K562 (cell line): ENCODE measurements around the gene NCBP2. TPM values are rescaled to one million over a fixed set of nuclear protein-coding genes. Genes with fewer than 3 reads are reported as not detected.

Experiments
- ATAC-seq: fragments of 200-7000 bp; cut with Tn5 transposase; 3 replicates; pipeline ENCODE4 v1.9.1; 2020; ENCODE audit warnings: moderate library complexity
- BruUV-seq: library from RNA; stranded (reverse); fragments of 400-500 nt; replicated peaks from 2 replicates; lab custom pipeline; 2021; lab: Mats Ljungman, UMichigan
- CTCF ChIA-PET: fragments of 300-600 bp; formaldehyde crosslinking; extraction: SDS; loops from one replicate; lab custom pipeline; 2021; ENCODE audit warnings: low intra/inter-chr PET ratio; lab: Yijun Ruan, JAX
- POLR2A ChIA-PET: fragments of 300-600, 350-650 bp; sonication (Branson Sonifier 250); formaldehyde crosslinking; extraction: SDS; loops from one replicate; lab custom pipeline; 2021; ENCODE audit warnings: antibody characterized with exemption, inconsistent platforms; lab: Yijun Ruan, JAX
- DNase-seq, 4 experiments: peaks; one replicate each; pipeline versions ENCODE4 v3.0.0 to v3.0.0-alpha.2; 2011 to 2018; ENCODE audit warnings: low spot score in 3 of 4, mixed read lengths in 3 of 4; ENCODE audit errors: extremely low read depth in 1 of 4
- FAIRE-seq: peaks from 2 replicates; lab custom pipeline; 2011; peaks lifted over from hg19 to GRCh38; lab: Jason Lieb, UNC
- H2AFZ ChIP-seq: 2 replicates; pipeline ENCODE4 v1.6.0; 2011; ENCODE audit warnings: low read depth, low read length, control low read depth, inconsistent platforms
- H3K27ac ChIP-seq: fragments of 200-600 bp; 3 replicates; pipeline ENCODE4 v1.8.0; 2011; ENCODE audit warnings: low read depth, mild to moderate bottlenecking, control low read depth, inconsistent platforms, low read length, moderate library complexity, mixed read lengths; ENCODE audit errors: extremely low read depth
- H3K27me3 ChIP-seq, 2 experiments: fragments of 300-600 bp in 1 of 2; 2 replicates in 1 of 2; 3 replicates in 1 of 2; pipeline versions ENCODE4 v1.6.0 to v1.8.0; 2011; ENCODE audit warnings: inconsistent platforms in 2 of 2, low read length in 2 of 2, mild to moderate bottlenecking in 1 of 2, mixed read lengths in 1 of 2, moderate library complexity in 1 of 2; ENCODE audit not compliant: control insufficient read depth in 2 of 2, insufficient read depth in 2 of 2
- H3K36me3 ChIP-seq: fragments of 300-600 bp; 3 replicates; pipeline ENCODE4 v1.8.0; 2011; ENCODE audit warnings: mild to moderate bottlenecking, low read length, inconsistent platforms; ENCODE audit not compliant: control insufficient read depth, insufficient read depth
- H3K4me1 ChIP-seq, 2 experiments: fragments of 200-600 bp in 1 of 2; replicated peaks in 1 of 2; 2 replicates in 1 of 2; 3 replicates in 1 of 2; pipeline versions ENCODE4 v1.5.1 to v1.8.0; 2011; ENCODE audit warnings: inconsistent platforms in 2 of 2, low read length in 2 of 2, mild to moderate bottlenecking in 1 of 2, mixed read lengths in 1 of 2, moderate library complexity in 1 of 2; ENCODE audit not compliant: control insufficient read depth in 2 of 2, insufficient read depth in 2 of 2
- H3K4me2 ChIP-seq: 2 replicates; pipeline ENCODE4 v1.6.1; 2011; ENCODE audit warnings: low read length, control low read depth, inconsistent platforms, mixed read lengths; ENCODE audit not compliant: insufficient read depth
- H3K4me3 ChIP-seq: fragments of 200-600 bp; sonication (generic), shearing (Covaris generic); 2 replicates; pipeline ENCODE4 v1.5.1; 2016; ENCODE audit warnings: control low read depth, inconsistent platforms
- H3K79me2 ChIP-seq: fragments of 200-600 bp; 3 replicates; pipeline ENCODE4 v1.8.0; 2011; ENCODE audit warnings: low read length, inconsistent platforms; ENCODE audit not compliant: control insufficient read depth, insufficient read depth
- H3K9ac ChIP-seq, 2 experiments: 2 replicates each; pipeline versions ENCODE4 v1.6.0 to v1.6.1; 2011; ENCODE audit warnings: low read depth in 2 of 2, low read length in 2 of 2, control low read depth in 1 of 2, inconsistent platforms in 1 of 2, mild to moderate bottlenecking in 1 of 2, mixed read lengths in 1 of 2; ENCODE audit not compliant: insufficient read depth in 1 of 2
- H3K9me1 ChIP-seq: one replicate; pipeline ENCODE4 v1.6.0; 2011; ENCODE audit warnings: inconsistent platforms, mild to moderate bottlenecking, low read length, moderate library complexity; ENCODE audit not compliant: control insufficient read depth, insufficient read depth
- H3K9me3 ChIP-seq: replicated peaks from 2 replicates; pipeline ENCODE4 v1.5.1; 2011; ENCODE audit warnings: low read depth, low read length, inconsistent platforms; ENCODE audit not compliant: control insufficient read depth, insufficient read depth
- H4K20me1 ChIP-seq: replicated peaks from 2 replicates; pipeline ENCODE4 v1.6.1; 2011; ENCODE audit warnings: low read length, inconsistent platforms, mixed read lengths; ENCODE audit not compliant: control insufficient read depth, insufficient read depth
- ATF7 ChIP-seq: fragments of 450-650 bp; IDR thresholded peaks from 2 replicates; pipeline ENCODE4 v1.7.1; 2014; ENCODE audit warnings: mild to moderate bottlenecking, moderate library complexity
- CEBPG ChIP-seq, 3 experiments: fragments of 200-800 bp in 1 of 3; sonication (Bioruptor generic) in 1 of 3; sonication (generic) in 1 of 3; formaldehyde crosslinking in 1 of 3; IDR thresholded peaks in 2 of 3; conservative IDR thresholded peaks in 1 of 3; 2 replicates each; pipeline versions ENCODE4 v1.6.1 to v1.8.0; 2016 to 2022; ENCODE audit warnings: missing compliant biosample characterization in 2 of 3, missing genetic modification characterization in 2 of 3, mild to moderate bottlenecking in 1 of 3, missing genetic modification reagents in 1 of 3
- CXXC5 ChIP-seq: fragments of 250-450 bp; sonication (Bioruptor Pico); IDR thresholded peaks from 2 replicates; pipeline ENCODE4 v1.8.0; 2022; ENCODE audit warnings: inconsistent platforms, mild to moderate bottlenecking, moderate library complexity
- ETV5 ChIP-seq: sonication (generic); formaldehyde crosslinking; IDR thresholded peaks from 2 replicates; pipeline ENCODE4 v1.4.0; 2020; ENCODE audit warnings: low read depth, mild to moderate bottlenecking, missing genetic modification reagents
- TCF7L2 ChIP-seq: fragments of 150-350 bp; IDR thresholded peaks from 2 replicates; pipeline ENCODE4 v1.6.1; 2016; ENCODE audit warnings: low read depth, mild to moderate bottlenecking, low read length, moderate library complexity
- TRIM24 ChIP-seq, 2 experiments: fragments of 450-650 bp; IDR thresholded peaks; 2 replicates each; pipeline ENCODE4 v1.6.1; 2016
- ZNF175 ChIP-seq: fragments of 200-800 bp; sonication (Bioruptor generic); IDR thresholded peaks from 2 replicates; pipeline ENCODE4 v1.6.1; 2016; ENCODE audit warnings: low read depth, mild to moderate bottlenecking, missing genetic modification characterization, missing compliant biosample characterization
- ZNF395 ChIP-seq: fragments of 200-800 bp; sonication (Bioruptor generic); IDR thresholded peaks from 2 replicates; pipeline ENCODE4 v1.6.1; 2017; ENCODE audit warnings: missing genetic modification characterization, missing compliant biosample characterization
- ZNF584 ChIP-seq: fragments of 200-800 bp; sonication (Bioruptor generic); IDR thresholded peaks from 2 replicates; pipeline ENCODE4 v1.6.1; 2016; ENCODE audit warnings: low read depth, mild to moderate bottlenecking, missing genetic modification characterization, missing compliant biosample characterization
- WGBS: fragments of 100-300 bp; shearing (Covaris generic); methylation state at CpG from one replicate; pipeline ENCODE4 v1.1.6; 2016; ENCODE audit warnings: low coverage, mixed read lengths; ENCODE audit not compliant: insufficient coverage; ENCODE audit errors: missing lambda C conversion rate; 5-methylcytosine and 5-hydroxymethylcytosine counted together
- in situ Hi-C: fragments of 300-500 bp; cut with MboI; formaldehyde crosslinking; loops from 4 replicates; pipeline ENCODE4 v1.15.0; 2018; ENCODE audit warnings: inconsistent platforms, mixed read lengths
- intact Hi-C: fragments of 100-400 bp; cut with micrococcal nuclease; formaldehyde crosslinking; loops from 2 replicates; pipeline ENCODE4 v1.14.2; 2022
- polyA plus RNA-seq, 8 experiments: library from polyadenylated mRNA; depleted of rRNA in 4 of 8; stranded (reverse) in 5 of 8; unstranded in 3 of 8; fragments of >200 nt; fragmentation: Nextera tagmentation in 2 of 8; fragmentation: Illumina TruSeq in 1 of 8; extraction: Ambion mirVana in 2 of 8; extraction: Trizol in 1 of 8; gene quantifications; 2 replicates each; pipeline versions ENCODE4 v1.2.1 to v1.2.3, GENCODE V29; 2011 to 2014; ENCODE audit warnings: inconsistent platforms in 1 of 8, missing spikeins in 1 of 8
- total RNA-seq, 7 experiments: library from RNA; depleted of rRNA in 6 of 7; stranded (reverse); fragments of >200 nt in 6 of 7; fragmentation: Illumina TruSeq in 2 of 7; extraction: Trizol in 2 of 7; gene quantifications; 2 replicates each; pipeline versions ENCODE4 v1.2.1 to v1.2.3, GENCODE V29; 2011 to 2021; ENCODE audit warnings: low replicate concordance in 1 of 7
- TF ChIP-seq, protein P1 (sequence below): sonication (generic); formaldehyde crosslinking; IDR thresholded peaks from 2 replicates; pipeline ENCODE4 v1.8.1; 2023; ENCODE audit warnings: mild to moderate bottlenecking, missing genetic modification reagents
- TF ChIP-seq, protein P2 (sequence below), 2 experiments: fragments of 450-650 bp in 1 of 2; sonication (generic) in 1 of 2; formaldehyde crosslinking in 1 of 2; IDR thresholded peaks in 1 of 2; conservative IDR thresholded peaks in 1 of 2; 2 replicates each; pipeline versions ENCODE4 v1.6.1 to v1.8.1; 2016 to 2023; ENCODE audit warnings: mild to moderate bottlenecking in 2 of 2, moderate library complexity in 2 of 2, inconsistent platforms in 1 of 2, missing genetic modification reagents in 1 of 2

The NCBP2 gene
- total and polyA plus RNA-seq, 9 of the 15 experiments (the other 6 are each of a cell fraction or from before 2014, with no cell fraction given), result 56.4 to 102 (median 82.3) TPM

GRCh38 chr3:196889844-196890708 is 52.3 kb downstream of the NCBP2 start:
- H3K36me3 ChIP-seq, result peaks cover 49% of the 10 kb centered on the region
- no peaks in the 10 kb centered on the region for H3K4me1 ChIP-seq
- peaks cover 79% of the 10 kb centered on the region for H3K79me2 ChIP-seq
- H3K27me3 ChIP-seq, result no peaks in the 10 kb centered on the region
- ChIA-PET POLR2A (interaction anchor here (0.6 to 1.8 kb wide), 7 partner anchors 8 to 51 kb away, joined by 3 to 6 read pairs (median 3); partner anchors contain the start of gene SENP5), CTCF (no interaction called here)
- FAIRE-seq (peak; percentile 63), ATAC-seq (peak; percentile 47), DNase-seq (no peak)
- no TSS peak for BruUV-seq
- no peaks in the 10 kb centered on the region for H3K9me1 ChIP-seq
- H2AFZ ChIP-seq, result no peak overlapping the region
- 83% methylated on average over 6 of the region's 6 CpGs for WGBS
- H3K9me3 ChIP-seq, result no peaks in the 10 kb centered on the region
- H4K20me1 ChIP-seq, result no peaks in the 10 kb centered on the region
- no peak overlapping the region for H3K4me3 ChIP-seq
- H3K4me2 ChIP-seq, result no peak overlapping the region
- in situ Hi-C loops (no loop called here), intact Hi-C loops (no loop called here)
- no peak overlapping the region for H3K9ac ChIP-seq
- H3K27ac ChIP-seq, result peak overlapping the region; percentile 16; the same call in 1 of the 3 replicates
- TF ChIP-seq ZNF175 (CRISPR knock-in tag) (peak; percentile 57; the same call in 1 of the 2 replicates), ZNF395 (0 out of 2 replicates have a peak, but pooled peaks have one; percentile 29), ZNF584 (peak; percentile 45; the same call in 1 of the 2 replicates), ETV5 (no peak), TCF7L2 (no peak), CXXC5 (CRISPR knock-in tag) (peak; percentile 16), CEBPG (CRISPR knock-in tag; IDR thresholded peaks at IDR 0.05) (peak; percentile 50; the same call in 1 of the 2 replicates), CEBPG (tag; conservative IDR thresholded peaks at IDR 0.05 in 1 of 2, IDR thresholded peaks at IDR 0.05 in 1 of 2) (peak in 1 of 2 experiments; percentile 89; a peak in 2 of 4 replicates), ATF7 (peak; percentile 37; the same call in 1 of the 2 replicates), TRIM24 (IDR thresholded peaks at IDR 0.05) (peak in 1 of 2 experiments; percentile 60; a peak in 1 of 4 replicates)
- TF ChIP-seq, protein P1, sequence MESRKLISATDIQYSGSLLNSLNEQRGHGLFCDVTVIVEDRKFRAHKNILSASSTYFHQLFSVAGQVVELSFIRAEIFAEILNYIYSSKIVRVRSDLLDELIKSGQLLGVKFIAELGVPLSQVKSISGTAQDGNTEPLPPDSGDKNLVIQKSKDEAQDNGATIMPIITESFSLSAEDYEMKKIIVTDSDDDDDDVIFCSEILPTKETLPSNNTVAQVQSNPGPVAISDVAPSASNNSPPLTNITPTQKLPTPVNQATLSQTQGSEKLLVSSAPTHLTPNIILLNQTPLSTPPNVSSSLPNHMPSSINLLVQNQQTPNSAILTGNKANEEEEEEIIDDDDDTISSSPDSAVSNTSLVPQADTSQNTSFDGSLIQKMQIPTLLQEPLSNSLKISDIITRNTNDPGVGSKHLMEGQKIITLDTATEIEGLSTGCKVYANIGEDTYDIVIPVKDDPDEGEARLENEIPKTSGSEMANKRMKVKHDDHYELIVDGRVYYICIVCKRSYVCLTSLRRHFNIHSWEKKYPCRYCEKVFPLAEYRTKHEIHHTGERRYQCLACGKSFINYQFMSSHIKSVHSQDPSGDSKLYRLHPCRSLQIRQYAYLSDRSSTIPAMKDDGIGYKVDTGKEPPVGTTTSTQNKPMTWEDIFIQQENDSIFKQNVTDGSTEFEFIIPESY (CRISPR knock-in tag), result peak; percentile 98
- TF ChIP-seq, protein P2, sequence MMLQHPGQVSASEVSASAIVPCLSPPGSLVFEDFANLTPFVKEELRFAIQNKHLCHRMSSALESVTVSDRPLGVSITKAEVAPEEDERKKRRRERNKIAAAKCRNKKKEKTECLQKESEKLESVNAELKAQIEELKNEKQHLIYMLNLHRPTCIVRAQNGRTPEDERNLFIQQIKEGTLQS (IDR thresholded peaks at IDR 0.05), result peak; percentile 64; the same call in 1 of the 2 replicates
- TF ChIP-seq, protein P2 (CRISPR knock-in tag; conservative IDR thresholded peaks at IDR 0.05), result no peak
